IMR-90 (cell line): ENCODE data around the gene MARS1. TPM values are rescaled to one million over a fixed set of nuclear protein-coding genes. Genes with fewer than 3 reads are reported as not detected.

Source experiments
- ATAC-seq: fragments of 200-7000 bp; cut with Tn5 transposase; 2 replicates; pipeline ENCODE4 v1.9.1; 2020; ENCODE audit warnings: low read depth, mild to moderate bottlenecking, moderate library complexity
- BruUV-seq: library from RNA; stranded (reverse); fragments of 400-500 nt; replicated peaks from 2 replicates; lab custom pipeline; 2021; lab: Mats Ljungman, UMichigan
- CTCF ChIA-PET: fragments of 300-600 bp; formaldehyde crosslinking; extraction: SDS; loops from one replicate; lab custom pipeline; 2021; ENCODE audit warnings: antibody characterized with exemption; lab: Yijun Ruan, JAX
- POLR2A ChIA-PET: fragments of 300-600 bp; sonication (Branson Sonifier 250); formaldehyde crosslinking; loops from one replicate; lab custom pipeline; 2022; ENCODE audit warnings: antibody characterized with exemption; ENCODE audit not compliant: unreplicated experiment; lab: Charles Lee
- DNase-seq: peaks from one replicate; pipeline ENCODE4 v3.0.0; 2013
- H2AFZ ChIP-seq: replicated peaks from 2 replicates; pipeline ENCODE3; 2013; ENCODE audit warnings: low read length, mild to moderate bottlenecking; ENCODE audit not compliant: poor library complexity
- H2AK5ac ChIP-seq: 2 replicates; pipeline ENCODE4 v1.6.1; 2013; ENCODE audit warnings: low read depth, low read length, inconsistent platforms
- H2AK9ac ChIP-seq: replicated peaks from 2 replicates; pipeline ENCODE3; 2013; ENCODE audit warnings: mild to moderate bottlenecking, low read depth, low read length, moderate library complexity; ENCODE audit not compliant: poor library complexity
- H2BK120ac ChIP-seq: 2 replicates; pipeline ENCODE4 v1.6.1; 2013; ENCODE audit warnings: low read depth, low read length, inconsistent platforms
- H2BK15ac ChIP-seq: 3 replicates; pipeline ENCODE4 v1.6.1; 2013; ENCODE audit warnings: low read depth, low read length, inconsistent platforms
- H2BK20ac ChIP-seq: 2 replicates; pipeline ENCODE4 v1.6.1; 2013; ENCODE audit warnings: low read depth, mild to moderate bottlenecking, inconsistent platforms, low read length, moderate library complexity
- H2BK5ac ChIP-seq: 2 replicates; pipeline ENCODE4 v1.6.1; 2013; ENCODE audit warnings: mild to moderate bottlenecking, low read depth, low read length, inconsistent platforms; ENCODE audit not compliant: poor library complexity, severe bottlenecking
- H3K14ac ChIP-seq: replicated peaks from 2 replicates; pipeline ENCODE4 v1.6.1; 2013; ENCODE audit warnings: low read depth, low read length, inconsistent platforms
- H3K18ac ChIP-seq: 2 replicates; pipeline ENCODE4 v1.6.1; 2013; ENCODE audit warnings: low read depth, low read length, control low read depth
- H3K23ac ChIP-seq: 2 replicates; pipeline ENCODE4 v1.6.1; 2013; ENCODE audit warnings: low read depth, low read length, inconsistent platforms
- H3K27ac ChIP-seq: 2 replicates; pipeline ENCODE4 v1.5.1; 2013; ENCODE audit warnings: mild to moderate bottlenecking, control low read depth, low read length; ENCODE audit not compliant: insufficient read depth
- H3K27me3 ChIP-seq: 2 replicates; pipeline ENCODE4 v1.6.1; 2013; ENCODE audit warnings: low read length; ENCODE audit not compliant: control insufficient read depth, insufficient read depth
- H3K36me3 ChIP-seq: 2 replicates; pipeline ENCODE4 v1.6.1; 2013; ENCODE audit warnings: low read length, mixed read lengths; ENCODE audit not compliant: control insufficient read depth, insufficient read depth
- H3K4ac ChIP-seq: 2 replicates; pipeline ENCODE4 v1.6.1; 2013; ENCODE audit warnings: low read depth, low read length, inconsistent platforms
- H3K4me1 ChIP-seq: 2 replicates; pipeline ENCODE4 v1.6.1; 2013; ENCODE audit warnings: low read length, mixed read lengths; ENCODE audit not compliant: control insufficient read depth, insufficient read depth
- H3K4me2 ChIP-seq: 2 replicates; pipeline ENCODE4 v1.6.1; 2013; ENCODE audit warnings: low read depth, mild to moderate bottlenecking, control low read depth, low read length, moderate library complexity
- H3K4me3 ChIP-seq: 2 replicates; pipeline ENCODE4 v1.5.1; 2013; ENCODE audit warnings: low read depth, mild to moderate bottlenecking, control low read depth, low read length, moderate library complexity; ENCODE audit not compliant: insufficient read depth
- H3K56ac ChIP-seq: 2 replicates; pipeline ENCODE4 v1.6.1; 2013; ENCODE audit warnings: low read length, inconsistent platforms; ENCODE audit not compliant: insufficient read depth; ENCODE audit errors: extremely low read depth
- H3K79me1 ChIP-seq, 2 experiments: 2 replicates each; pipeline ENCODE4 v1.6.1; 2013; ENCODE audit warnings: low read length in 2 of 2, inconsistent platforms in 1 of 2, low read depth in 1 of 2
- H3K9ac ChIP-seq: 2 replicates; pipeline ENCODE4 v1.6.1; 2013; ENCODE audit warnings: low read depth, low read length, control low read depth
- H3K9me1 ChIP-seq: 2 replicates; pipeline ENCODE4 v1.6.1; 2013; ENCODE audit warnings: low read length, inconsistent platforms; ENCODE audit not compliant: insufficient read depth
- H3K9me3 ChIP-seq: 2 replicates; pipeline ENCODE4 v1.6.1; 2013; ENCODE audit warnings: low read length; ENCODE audit not compliant: control insufficient read depth, insufficient read depth
- H4K20me1 ChIP-seq: 2 replicates; pipeline ENCODE4 v1.6.1; 2013; ENCODE audit warnings: low read length, inconsistent platforms; ENCODE audit not compliant: insufficient read depth
- H4K5ac ChIP-seq: 2 replicates; pipeline ENCODE4 v1.6.1; 2013; ENCODE audit warnings: mild to moderate bottlenecking, low read depth, low read length, control low read depth
- H4K8ac ChIP-seq, 2 experiments: 2 replicates each; pipeline ENCODE4 v1.6.1; 2013; ENCODE audit warnings: low read depth in 2 of 2, low read length in 2 of 2, control low read depth in 1 of 2, inconsistent platforms in 1 of 2
- H4K91ac ChIP-seq: 2 replicates; pipeline ENCODE4 v1.6.1; 2013; ENCODE audit warnings: low read depth, low read length, inconsistent platforms; ENCODE audit not compliant: insufficient read depth
- ELK1 ChIP-seq: fragments of 150-350 bp; IDR thresholded peaks from 2 replicates; pipeline ENCODE4 v1.6.1; 2016; ENCODE audit warnings: low read depth, mild to moderate bottlenecking, low read length, moderate library complexity, borderline replicate concordance
- FOS ChIP-seq: fragments of 150-350 bp; IDR thresholded peaks from 2 replicates; pipeline ENCODE4 v1.6.1; 2016; ENCODE audit warnings: low read depth, low read length
- MAFK ChIP-seq: IDR thresholded peaks from 2 replicates; pipeline ENCODE4 v1.6.1; 2012; ENCODE audit warnings: low read depth, low read length, improper control_type of control experiment
- MXI1 ChIP-seq: IDR thresholded peaks from 2 replicates; pipeline ENCODE4 v1.6.1; 2012; ENCODE audit warnings: low read depth, mild to moderate bottlenecking, low read length, moderate library complexity, borderline replicate concordance
- NFE2L2 ChIP-seq: fragments of 150-350 bp; IDR thresholded peaks from 2 replicates; pipeline ENCODE4 v1.6.1; 2016; ENCODE audit warnings: low read depth, mild to moderate bottlenecking, low read length
- POLR2A ChIP-seq: IDR thresholded peaks from 2 replicates; pipeline ENCODE4 v1.6.1; 2012; ENCODE audit warnings: mild to moderate bottlenecking, low read depth, low read length
- RAD21 ChIP-seq: IDR thresholded peaks from 2 replicates; pipeline ENCODE4 v1.6.1; 2012; ENCODE audit warnings: low read length, improper control_type of control experiment
- RCOR1 ChIP-seq: IDR thresholded peaks from 2 replicates; pipeline ENCODE4 v1.6.1; 2012; ENCODE audit warnings: mild to moderate bottlenecking, low read length, improper control_type of control experiment; ENCODE audit not compliant: insufficient replicate concordance
- RFX5 ChIP-seq: IDR thresholded peaks from 2 replicates; pipeline ENCODE4 v1.8.0; 2012; ENCODE audit warnings: low read depth, mild to moderate bottlenecking, low read length, moderate library complexity
- WGBS, 2 experiments: methylation state at CpG; one replicate each; pipeline versions ENCODE4 v1.1.5 to v1.1.7; 2013; ENCODE audit warnings: missing lambda C conversion rate in 2 of 2; ENCODE audit not compliant: insufficient read length in 1 of 2; ENCODE audit errors: extremely low coverage in 2 of 2; 5-methylcytosine and 5-hydroxymethylcytosine counted together
- dilution Hi-C: fragments of 300-500 bp; cut with HindIII; formaldehyde crosslinking; loops from one replicate; pipeline ENCODE4 v1.14.3; 2018; ENCODE audit warnings: low sequenced_read_pairs; ENCODE audit not compliant: unreplicated experiment
- in situ Hi-C: fragments of 300-500 bp; cut with MboI; formaldehyde crosslinking; loops from 3 replicates; pipeline ENCODE4 v1.14.3; 2019; ENCODE audit warnings: low sequenced_read_pairs, inconsistent platforms, mixed read lengths
- intact Hi-C: fragments of 100-400 bp; cut with micrococcal nuclease; formaldehyde crosslinking; loops from 2 replicates; pipeline ENCODE4 v1.10.0; 2022
- polyA plus RNA-seq, 3 experiments: library from polyadenylated mRNA; depleted of rRNA; stranded (reverse); fragments of >200 nt; gene quantifications; 2 replicates each; pipeline ENCODE4 v1.2.3, GENCODE V29; 2012; ENCODE audit warnings: low replicate concordance in 1 of 3
- total RNA-seq: library from RNA; depleted of rRNA; stranded (reverse); fragments of >200 nt; gene quantifications from 2 replicates; pipeline ENCODE4 v1.2.3, GENCODE V29; 2012
- TF ChIP-seq, protein P1 (sequence below): fragments of 150-350 bp; IDR thresholded peaks from 2 replicates; pipeline ENCODE4 v1.6.1; 2017; ENCODE audit warnings: mild to moderate bottlenecking, antibody characterized with exemption, low read length, low read depth

MARS1 gene
- total and polyA plus RNA-seq, 2 of the 4 experiments (the other 2 are of a cell fraction): 156 to 164 TPM

DNA sequence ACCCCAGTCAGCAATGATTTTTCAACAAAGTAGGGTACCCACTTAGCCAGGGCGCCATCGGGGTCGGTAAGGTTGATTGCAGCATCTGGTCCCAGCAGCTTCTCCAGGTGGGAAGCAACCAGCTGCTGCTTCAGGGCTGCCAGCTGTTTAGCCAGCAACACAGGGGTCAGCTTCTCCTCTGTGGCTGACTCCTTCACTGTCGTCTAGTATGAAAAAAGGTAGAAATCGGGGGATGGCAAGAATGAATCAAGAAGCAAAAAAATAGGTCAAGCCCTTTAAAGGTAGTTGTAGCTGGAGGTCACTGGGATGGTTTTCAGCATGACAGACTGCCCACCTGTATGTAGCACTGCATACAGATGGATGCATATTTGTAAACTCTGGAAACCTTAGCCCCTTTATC, 46.4 kb downstream of the MARS1 start:
- CTCF ChIA-PET: no interaction called here

More for the DNA sequence above, 46.4 kb downstream of the MARS1 start:
- Histone ChIP-seq H4K20me1 (peaks cover 4% of the 10 kb centered on the region; the same call in 1 of the 2 replicates), H2BK5ac (no peak overlapping the region), H3K9me3 (no peaks in the 10 kb centered on the region), H3K23ac (no peak overlapping the region), H3K56ac (no peak overlapping the region), H3K4me2 (no peak overlapping the region), H3K4me3 (no peak overlapping the region), H3K14ac (no peak overlapping the region), H3K9me1 (peaks cover 8% of the 10 kb centered on the region; the same call in 1 of the 2 replicates), H2BK120ac (no peak overlapping the region), H2BK20ac (no peak overlapping the region), H3K9ac (no peak overlapping the region), H2AK9ac (no peak overlapping the region), H3K4me1 (no peaks in the 10 kb centered on the region), H3K27ac (no peak overlapping the region), H3K36me3 (peaks cover 70% of the 10 kb centered on the region), H3K4ac (no peak overlapping the region), H2AFZ (no peak overlapping the region), H3K18ac (no peak overlapping the region), H4K5ac (no peak overlapping the region), H3K79me1 (peaks cover 25 to 54% of the 10 kb centered on the region in 2 experiments), H3K27me3 (no peaks in the 10 kb centered on the region), H4K91ac (no peak overlapping the region), H2AK5ac (no peak overlapping the region), H2BK15ac (no peak overlapping the region), H4K8ac (no peak overlapping the region)
- POLR2A ChIA-PET: no interaction called here
- in situ Hi-C loops (no loop called here), intact Hi-C loops (no loop called here), dilution Hi-C loops (no loop called here)
- DNase-seq (no peak), ATAC-seq (no peak)
- WGBS, 2 experiments: 95% methylated on average over 3 of the region's 5 CpGs; no CpG with 5 or more reads in 1 of the 2 experiments
- TF ChIP-seq MXI1: no peak
- TF ChIP-seq, protein P1, sequence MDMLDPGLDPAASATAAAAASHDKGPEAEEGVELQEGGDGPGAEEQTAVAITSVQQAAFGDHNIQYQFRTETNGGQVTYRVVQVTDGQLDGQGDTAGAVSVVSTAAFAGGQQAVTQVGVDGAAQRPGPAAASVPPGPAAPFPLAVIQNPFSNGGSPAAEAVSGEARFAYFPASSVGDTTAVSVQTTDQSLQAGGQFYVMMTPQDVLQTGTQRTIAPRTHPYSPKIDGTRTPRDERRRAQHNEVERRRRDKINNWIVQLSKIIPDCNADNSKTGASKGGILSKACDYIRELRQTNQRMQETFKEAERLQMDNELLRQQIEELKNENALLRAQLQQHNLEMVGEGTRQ: no peak
- no peak for TF ChIP-seq RFX5
- TF ChIP-seq MAFK: no peak
- TF ChIP-seq NFE2L2: no peak
- no peak for TF ChIP-seq RAD21
- no peak for TF ChIP-seq RCOR1
- TF ChIP-seq POLR2A: no peak
- TF ChIP-seq FOS: no peak
- no peak for TF ChIP-seq ELK1
- no TSS peak for BruUV-seq
